Endothelial cell of umbilical vein (primary cell): Measurements from ENCODE around the gene ARHGAP10. TPM values are rescaled to one million over a fixed set of nuclear protein-coding genes. Genes with fewer than 3 reads are reported as not detected.
A peak's percentile ranks its signal among the peaks of the same experiment; 100 is the strongest.

Source experiments
- BruUV-seq: library from RNA; stranded (reverse); fragments of 400-500 nt; replicated peaks from 2 replicates; lab custom pipeline; 2021; lab: Mats Ljungman, UMichigan
- CTCF ChIA-PET: fragments of 300-600, 350-600 bp; sonication (Branson Sonifier 250); formaldehyde crosslinking; loops from one replicate; lab custom pipeline; 2021; ENCODE audit warnings: antibody characterized with exemption, inconsistent platforms; lab: Charles Lee
- POLR2A ChIA-PET: fragments of 300-600, 350-600 bp; sonication (Branson Sonifier 250); formaldehyde crosslinking; loops from one replicate; lab custom pipeline; 2021; ENCODE audit warnings: antibody characterized with exemption, inconsistent platforms; lab: Charles Lee
- DNase-seq: peaks from one replicate; pipeline ENCODE4 v3.0.0-alpha.2; 2011; ENCODE audit warnings: low read depth, low spot score
- FAIRE-seq: peaks from 2 replicates; lab custom pipeline; 2011; peaks lifted over from hg19 to GRCh38; lab: Jason Lieb, UNC
- H2AFZ ChIP-seq: 2 replicates; pipeline ENCODE4 v1.6.0; 2012; ENCODE audit warnings: low read depth, low read length, control low read depth, inconsistent platforms
- H3K27ac ChIP-seq: 2 replicates; pipeline ENCODE4 v1.5.1; 2011; ENCODE audit warnings: low read depth, mild to moderate bottlenecking, control low read depth, low read length, moderate library complexity; ENCODE audit not compliant: insufficient read depth
- H3K27me3 ChIP-seq, 2 experiments: 2 replicates each; pipeline versions ENCODE4 v1.6.0 to v1.6.1; 2011; ENCODE audit warnings: low read length in 2 of 2, mixed read lengths in 1 of 2; ENCODE audit not compliant: control insufficient read depth in 2 of 2, insufficient read depth in 2 of 2
- H3K36me3 ChIP-seq, 2 experiments: 2 replicates in 1 of 2; 3 replicates in 1 of 2; pipeline ENCODE4 v1.5.1; 2011; ENCODE audit warnings: low read length in 2 of 2, mild to moderate bottlenecking in 1 of 2, moderate library complexity in 1 of 2; ENCODE audit not compliant: control insufficient read depth in 2 of 2, insufficient read depth in 2 of 2; ENCODE audit errors: extremely low read depth in 1 of 2
- H3K4me1 ChIP-seq: 3 replicates; pipeline ENCODE4 v1.5.1; 2011; ENCODE audit warnings: mild to moderate bottlenecking, low read length; ENCODE audit not compliant: control insufficient read depth, insufficient read depth; ENCODE audit errors: extremely low read depth
- H3K4me2 ChIP-seq: 2 replicates; pipeline ENCODE4 v1.6.1; 2011; ENCODE audit warnings: low read length, control low read depth, mixed read lengths; ENCODE audit not compliant: insufficient read depth
- H3K4me3 ChIP-seq, 3 experiments: fragments of 200-600 bp in 1 of 3; sonication (generic), shearing (Covaris generic) in 1 of 3; replicated peaks in 1 of 3; 2 replicates each; pipeline ENCODE4 v1.5.1; 2011 to 2016; ENCODE audit warnings: control low read depth in 3 of 3, low read length in 3 of 3, mild to moderate bottlenecking in 2 of 3, inconsistent platforms in 1 of 3, low read depth in 1 of 3, moderate library complexity in 1 of 3; ENCODE audit not compliant: insufficient read depth in 1 of 3
- H3K79me2 ChIP-seq: 2 replicates; pipeline ENCODE4 v1.6.0; 2012; ENCODE audit warnings: low read length, inconsistent platforms; ENCODE audit not compliant: control insufficient read depth, insufficient read depth
- H3K9ac ChIP-seq: replicated peaks from 2 replicates; pipeline ENCODE3; 2011; ENCODE audit warnings: low read length, control low read depth; ENCODE audit not compliant: insufficient read depth; ENCODE audit errors: extremely low read depth
- H3K9me1 ChIP-seq: replicated peaks from 3 replicates; pipeline ENCODE4 v1.6.0; 2011; ENCODE audit warnings: mild to moderate bottlenecking, low read length; ENCODE audit not compliant: control insufficient read depth, insufficient read depth; ENCODE audit errors: extremely low read depth
- H3K9me3 ChIP-seq: replicated peaks from 2 replicates; pipeline ENCODE4 v1.5.1; 2012; ENCODE audit warnings: low read length, inconsistent platforms; ENCODE audit not compliant: control insufficient read depth, insufficient read depth
- H4K20me1 ChIP-seq: replicated peaks from 2 replicates; pipeline ENCODE3; 2011; ENCODE audit warnings: mild to moderate bottlenecking, low read length; ENCODE audit not compliant: control insufficient read depth, insufficient read depth; ENCODE audit errors: extremely low read depth
- EZH2 ChIP-seq: IDR thresholded peaks from 2 replicates; pipeline ENCODE4 v1.6.1; 2012; ENCODE audit warnings: borderline replicate concordance, low read depth, mild to moderate bottlenecking, moderate library complexity, low read length, inconsistent platforms; ENCODE audit not compliant: severe bottlenecking
- FOS ChIP-seq: IDR thresholded peaks from 2 replicates; pipeline ENCODE4 v1.6.1; 2011; ENCODE audit warnings: mild to moderate bottlenecking, low read length, moderate library complexity, borderline replicate concordance; ENCODE audit not compliant: insufficient read depth
- GATA2 ChIP-seq: IDR thresholded peaks from 2 replicates; pipeline ENCODE4 v1.7.0; 2011; ENCODE audit warnings: low read depth, mild to moderate bottlenecking, moderate library complexity, mixed read lengths, low read length; ENCODE audit not compliant: insufficient read length, insufficient read depth
- JUN ChIP-seq: IDR thresholded peaks from 2 replicates; pipeline ENCODE4 v1.6.1; 2011; ENCODE audit warnings: borderline replicate concordance, low read depth; ENCODE audit not compliant: insufficient read length, insufficient read depth
- MYC ChIP-seq: IDR thresholded peaks from one replicate; pipeline ENCODE4 v1.6.1; 2011; ENCODE audit warnings: mild to moderate bottlenecking, low read depth, low read length
- POLR2A ChIP-seq: IDR thresholded peaks from 2 replicates; pipeline ENCODE4 v1.6.1; 2012; ENCODE audit warnings: low read depth, mild to moderate bottlenecking, control low read depth, low read length
- POLR2AphosphoS5 ChIP-seq: IDR thresholded peaks from 2 replicates; pipeline ENCODE4 v1.6.1; 2012; ENCODE audit warnings: low read depth, mild to moderate bottlenecking, control low read depth, low read length, moderate library complexity; ENCODE audit not compliant: insufficient read depth
- dilution Hi-C: fragments of 300-500 bp; cut with MboI; formaldehyde crosslinking; loops from one replicate; pipeline ENCODE4 v1.15.0; 2019; ENCODE audit warnings: low sequenced_read_pairs; ENCODE audit not compliant: extremely low pct_ligation_motif_present
- intact Hi-C: fragments of 100-400 bp; cut with micrococcal nuclease; formaldehyde crosslinking; loops from one replicate; pipeline ENCODE4 v1.10.0; 2022
- polyA plus RNA-seq, 4 experiments: library from polyadenylated mRNA; depleted of rRNA in 3 of 4; stranded (reverse) in 3 of 4; unstranded in 1 of 4; fragments of >200 nt; gene quantifications; 2 replicates each; pipeline versions ENCODE4 v1.2.1 to v1.2.3, GENCODE V29; 2011 to 2012; ENCODE audit warnings: missing spikeins in 1 of 4
- total RNA-seq: library from RNA; stranded (reverse); gene quantifications from 2 replicates; pipeline ENCODE4 v1.2.3, GENCODE V29; 2021
- TF ChIP-seq, protein P1 (sequence below): IDR thresholded peaks from 2 replicates; pipeline ENCODE4 v1.6.1; 2011; ENCODE audit not compliant: insufficient read depth, insufficient read length
- TF ChIP-seq, protein P2 (sequence below), 2 donors: IDR thresholded peaks; 1 replicate in 1 of 2; 2 replicates in 1 of 2; pipeline ENCODE4 v1.5.1; 2011; ENCODE audit warnings: low read length in 2 of 2, mild to moderate bottlenecking in 2 of 2, moderate library complexity in 2 of 2, control low read depth in 1 of 2, inconsistent platforms in 1 of 2, low read depth in 1 of 2; ENCODE audit not compliant: insufficient read depth in 1 of 2; ENCODE audit errors: extremely low read depth in 1 of 2

The ARHGAP10 gene
- total and polyA plus RNA-seq, 2 donors (not counting 3 experiments of a cell fraction or from before 2014, with no cell fraction given): 20.4 to 36.7 TPM

DNA sequence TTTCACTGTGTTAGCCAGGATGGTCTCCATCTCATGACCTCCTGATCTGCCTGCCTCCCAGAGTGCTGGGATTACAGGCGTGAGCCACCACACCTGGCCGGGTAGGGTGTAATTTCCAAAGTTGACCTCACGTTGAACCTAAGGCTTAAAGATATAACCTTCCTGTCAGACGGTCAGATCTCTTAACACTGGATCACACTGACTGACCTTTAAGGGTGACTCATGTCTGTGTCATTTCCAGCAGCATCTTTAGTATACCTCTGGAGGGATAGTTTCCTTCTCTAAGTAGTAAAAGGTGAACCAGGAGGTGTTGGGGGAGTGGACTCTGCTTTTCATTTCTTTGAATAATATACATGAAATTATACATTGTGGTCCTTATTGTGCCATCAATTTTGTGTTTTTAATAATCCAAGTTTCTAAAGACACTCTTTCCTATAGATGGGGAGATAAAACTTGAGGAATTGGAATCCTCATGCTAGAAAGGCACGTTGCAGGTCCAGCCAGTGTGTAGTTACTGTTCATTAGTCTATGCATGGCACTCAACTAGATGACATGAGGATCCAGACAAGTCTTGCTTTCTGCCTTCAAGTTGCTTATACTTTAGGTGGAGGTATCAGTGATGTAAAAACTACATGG, 45.7 kb downstream of the ARHGAP10 start:
- H3K9me1 ChIP-seq: no peaks in the 10 kb centered on the region
- intact Hi-C loops (loop anchor here (10.0 kb wide), 1 partner anchor 667 kb away; the partner anchor contains the start of gene NR3C2), dilution Hi-C loops (no loop called here)
- H3K27me3 ChIP-seq: no peaks in the 10 kb centered on the region
- H3K9me3 ChIP-seq: no peaks in the 10 kb centered on the region
- FAIRE-seq (no peak), DNase-seq (no peak)
- H3K4me3 ChIP-seq: no peak overlapping the region
- BruUV-seq: no TSS peak
- no peak overlapping the region for H2AFZ ChIP-seq
- ChIA-PET CTCF (no interaction called here), POLR2A (no interaction called here)
- H3K79me2 ChIP-seq: peaks cover 35% of the 10 kb centered on the region
- H4K20me1 ChIP-seq: no peaks in the 10 kb centered on the region
- H3K27ac ChIP-seq: no peak overlapping the region
- no peak for TF ChIP-seq MYC
- TF ChIP-seq, protein P1, sequence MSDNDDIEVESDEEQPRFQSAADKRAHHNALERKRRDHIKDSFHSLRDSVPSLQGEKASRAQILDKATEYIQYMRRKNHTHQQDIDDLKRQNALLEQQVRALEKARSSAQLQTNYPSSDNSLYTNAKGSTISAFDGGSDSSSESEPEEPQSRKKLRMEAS: no peak
- TF ChIP-seq FOS: peak; percentile 40
- TF ChIP-seq, protein P2, sequence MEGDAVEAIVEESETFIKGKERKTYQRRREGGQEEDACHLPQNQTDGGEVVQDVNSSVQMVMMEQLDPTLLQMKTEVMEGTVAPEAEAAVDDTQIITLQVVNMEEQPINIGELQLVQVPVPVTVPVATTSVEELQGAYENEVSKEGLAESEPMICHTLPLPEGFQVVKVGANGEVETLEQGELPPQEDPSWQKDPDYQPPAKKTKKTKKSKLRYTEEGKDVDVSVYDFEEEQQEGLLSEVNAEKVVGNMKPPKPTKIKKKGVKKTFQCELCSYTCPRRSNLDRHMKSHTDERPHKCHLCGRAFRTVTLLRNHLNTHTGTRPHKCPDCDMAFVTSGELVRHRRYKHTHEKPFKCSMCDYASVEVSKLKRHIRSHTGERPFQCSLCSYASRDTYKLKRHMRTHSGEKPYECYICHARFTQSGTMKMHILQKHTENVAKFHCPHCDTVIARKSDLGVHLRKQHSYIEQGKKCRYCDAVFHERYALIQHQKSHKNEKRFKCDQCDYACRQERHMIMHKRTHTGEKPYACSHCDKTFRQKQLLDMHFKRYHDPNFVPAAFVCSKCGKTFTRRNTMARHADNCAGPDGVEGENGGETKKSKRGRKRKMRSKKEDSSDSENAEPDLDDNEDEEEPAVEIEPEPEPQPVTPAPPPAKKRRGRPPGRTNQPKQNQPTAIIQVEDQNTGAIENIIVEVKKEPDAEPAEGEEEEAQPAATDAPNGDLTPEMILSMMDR (IDR thresholded peaks at IDR 0.05; ENCODE audit: extremely low read depth in 1 of 2, insufficient read depth in 1 of 2, low read depth in 1 of 2, low read length in 2 of 2): no peak
- TF ChIP-seq EZH2: no peak
- TF ChIP-seq GATA2: peak; percentile 22
- TF ChIP-seq POLR2A: no peak
- peak; percentile 60 for TF ChIP-seq JUN
- no peak for TF ChIP-seq POLR2AphosphoS5
- H3K4me2 ChIP-seq: no peak overlapping the region
- H3K9ac ChIP-seq: no peak overlapping the region
- H3K4me1 ChIP-seq: peaks cover 46% of the 10 kb centered on the region
- H3K36me3 ChIP-seq: no peaks in the 10 kb centered on the region
